HepG2 (cell line): ENCODE results near the gene KRT2.

Source experiments
- MXI1 ChIP-seq: IDR thresholded peaks from 3 replicates; pipeline ENCODE4 v1.6.1; 2012; ENCODE audit warnings: low read depth, low read length, inconsistent platforms, borderline replicate concordance
- NR3C1 ChIP-seq: sonication (generic); formaldehyde crosslinking; IDR thresholded peaks from 2 replicates; pipeline ENCODE4 v1.4.0; 2020; ENCODE audit warnings: missing genetic modification reagents
- PAF1 ChIP-seq: IDR thresholded peaks from 2 replicates; pipeline ENCODE4 v1.6.1; 2016; ENCODE audit warnings: missing genetic modification reagents, missing compliant biosample characterization
- RBAK ChIP-seq: sonication (generic); formaldehyde crosslinking; IDR thresholded peaks from 2 replicates; pipeline ENCODE4 v1.5.1; 2020; ENCODE audit warnings: mild to moderate bottlenecking, missing genetic modification reagents
- SETDB1 ChIP-seq: sonication (generic); formaldehyde crosslinking; IDR thresholded peaks from 2 replicates; pipeline ENCODE4 v1.5.1; 2020; ENCODE audit warnings: missing genetic modification reagents, mild to moderate bottlenecking, borderline replicate concordance
- SIN3A ChIP-seq: IDR thresholded peaks from 2 replicates; pipeline ENCODE4 v1.6.1; 2011; ENCODE audit warnings: low read depth, mild to moderate bottlenecking, control low read depth, low read length, borderline replicate concordance
- TOE1 ChIP-seq: sonication (generic); formaldehyde crosslinking; IDR thresholded peaks from 2 replicates; pipeline ENCODE4 v1.4.0; 2020; ENCODE audit warnings: mild to moderate bottlenecking, missing genetic modification reagents
- ZNF274 ChIP-seq: sonication (generic); formaldehyde crosslinking; IDR thresholded peaks from 2 replicates; pipeline ENCODE4 v1.5.1; 2020; ENCODE audit warnings: mild to moderate bottlenecking, missing genetic modification reagents
- TF ChIP-seq, protein P1 (sequence below): sonication (generic); formaldehyde crosslinking; conservative IDR thresholded peaks from 2 replicates; pipeline ENCODE4 v1.4.0; 2020; ENCODE audit warnings: missing genetic modification reagents

DNA sequence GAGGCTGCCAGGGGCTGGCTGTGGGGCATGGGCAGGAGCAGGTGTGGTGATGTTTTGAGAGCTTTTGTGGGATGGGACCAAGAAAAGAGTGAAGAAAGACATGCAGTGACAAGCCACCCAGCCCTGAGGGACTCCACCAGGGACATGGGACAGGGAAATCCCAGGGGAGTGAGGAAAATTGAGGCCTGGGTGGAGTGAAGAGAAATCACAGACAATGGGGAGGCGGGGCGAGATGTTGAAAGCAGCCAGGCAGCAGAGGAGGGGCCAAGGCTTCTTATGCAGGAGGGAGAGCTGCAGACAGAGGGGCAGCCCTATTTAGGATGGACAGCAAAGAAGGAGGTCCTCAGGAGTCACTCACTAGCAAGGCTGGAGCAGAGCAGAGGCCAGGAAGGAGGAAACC, 32.4 kb upstream of the KRT2 start:
- no peak for TF ChIP-seq SIN3A
- no peak for TF ChIP-seq TOE1 (CRISPR knock-in tag)
- no peak for TF ChIP-seq RBAK (CRISPR knock-in tag)
- TF ChIP-seq, protein P1, sequence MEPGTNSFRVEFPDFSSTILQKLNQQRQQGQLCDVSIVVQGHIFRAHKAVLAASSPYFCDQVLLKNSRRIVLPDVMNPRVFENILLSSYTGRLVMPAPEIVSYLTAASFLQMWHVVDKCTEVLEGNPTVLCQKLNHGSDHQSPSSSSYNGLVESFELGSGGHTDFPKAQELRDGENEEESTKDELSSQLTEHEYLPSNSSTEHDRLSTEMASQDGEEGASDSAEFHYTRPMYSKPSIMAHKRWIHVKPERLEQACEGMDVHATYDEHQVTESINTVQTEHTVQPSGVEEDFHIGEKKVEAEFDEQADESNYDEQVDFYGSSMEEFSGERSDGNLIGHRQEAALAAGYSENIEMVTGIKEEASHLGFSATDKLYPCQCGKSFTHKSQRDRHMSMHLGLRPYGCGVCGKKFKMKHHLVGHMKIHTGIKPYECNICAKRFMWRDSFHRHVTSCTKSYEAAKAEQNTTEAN (CRISPR knock-in tag), result no peak
- TF ChIP-seq PAF1 (CRISPR knock-in tag), result no peak
- no peak for TF ChIP-seq MXI1
- TF ChIP-seq NR3C1 (CRISPR knock-in tag), result no peak
- TF ChIP-seq ZNF274 (CRISPR knock-in tag), result no peak
- no peak for TF ChIP-seq SETDB1 (CRISPR knock-in tag)
